Panc1 (cell line): Measurements from ENCODE around the gene ZNF175. TPM values are rescaled to one million over a fixed set of nuclear protein-coding genes. Genes with fewer than 3 reads are reported as not detected.

ENCODE experiments used
- ATAC-seq: fragments of 200-7000 bp; cut with Tn5 transposase; 2 replicates; pipeline ENCODE4 v1.9.1; 2020; ENCODE audit warnings: mild to moderate bottlenecking, moderate library complexity
- BruUV-seq: library from RNA; stranded (reverse); fragments of 400-500 nt; replicated peaks from 2 replicates; lab custom pipeline; 2021; lab: Mats Ljungman, UMichigan
- CTCF ChIA-PET: fragments of 300-600 bp; sonication (Branson Sonifier 250); formaldehyde crosslinking; loops from one replicate; lab custom pipeline; 2022; ENCODE audit warnings: antibody characterized with exemption; lab: Charles Lee
- POLR2A ChIA-PET: fragments of 300-600 bp; sonication (Branson Sonifier 250); formaldehyde crosslinking; loops from one replicate; lab custom pipeline; 2022; ENCODE audit warnings: antibody characterized with exemption; lab: Charles Lee
- DNase-seq: peaks from one replicate; pipeline ENCODE4 v3.0.0-alpha.2; 2010; ENCODE audit warnings: low read depth, low spot score
- H3K27ac ChIP-seq: 2 replicates; pipeline ENCODE4 v1.5.1; 2011; ENCODE audit warnings: mild to moderate bottlenecking, low read length, inconsistent platforms
- H3K27me3 ChIP-seq: fragments of 200-500 bp; sonication (Bioruptor generic); 2 replicates; pipeline ENCODE4 v1.6.0; 2014; ENCODE audit warnings: low read length, inconsistent platforms; ENCODE audit not compliant: control insufficient read depth, insufficient read depth
- H3K36me3 ChIP-seq: fragments of 200-500 bp; sonication (Bioruptor generic); 2 replicates; pipeline ENCODE4 v1.5.1; 2014; ENCODE audit warnings: inconsistent platforms, mild to moderate bottlenecking, low read length, moderate library complexity; ENCODE audit not compliant: control insufficient read depth, insufficient read depth
- H3K4me1 ChIP-seq: 2 replicates; pipeline ENCODE4 v1.5.1; 2011; ENCODE audit warnings: inconsistent platforms, mild to moderate bottlenecking, low read length, moderate library complexity; ENCODE audit not compliant: control insufficient read depth, insufficient read depth
- H3K4me3 ChIP-seq, 2 experiments: 2 replicates each; pipeline ENCODE4 v1.5.1; 2011 to 2012; ENCODE audit warnings: low read depth in 2 of 2, low read length in 2 of 2, mild to moderate bottlenecking in 2 of 2, inconsistent platforms in 1 of 2, moderate library complexity in 1 of 2
- H3K9me3 ChIP-seq: fragments of 200-500 bp; sonication (Bioruptor generic); 2 replicates; pipeline ENCODE4 v1.5.1; 2014; ENCODE audit warnings: low read depth, mild to moderate bottlenecking, inconsistent platforms, low read length, moderate library complexity; ENCODE audit not compliant: control insufficient read depth, insufficient read depth
- CTCF ChIP-seq: fragments of 450-650 bp; IDR thresholded peaks from 2 replicates; pipeline ENCODE4 v1.5.1; 2017; ENCODE audit warnings: mild to moderate bottlenecking
- POLR2AphosphoS5 ChIP-seq: IDR thresholded peaks from 2 replicates; pipeline ENCODE4 v1.6.1; 2012; ENCODE audit warnings: mild to moderate bottlenecking, low read depth, low read length, moderate library complexity
- REST ChIP-seq, 2 experiments: IDR thresholded peaks; 2 replicates each; pipeline ENCODE4 v1.6.1; 2011 to 2012; ENCODE audit warnings: low read depth in 2 of 2, control low read depth in 1 of 2, low read length in 1 of 2, mild to moderate bottlenecking in 1 of 2, moderate library complexity in 1 of 2; ENCODE audit not compliant: insufficient read depth in 1 of 2
- SIN3A ChIP-seq: IDR thresholded peaks from 2 replicates; pipeline ENCODE4 v1.6.1; 2012; ENCODE audit warnings: low read depth, mild to moderate bottlenecking, low read length, moderate library complexity, borderline replicate concordance; ENCODE audit not compliant: insufficient read depth
- TCF7L2 ChIP-seq: IDR thresholded peaks from 2 replicates; pipeline ENCODE4 v1.6.1; 2011; ENCODE audit warnings: mild to moderate bottlenecking, low read depth, low read length, inconsistent platforms
- in situ Hi-C: cut with HindIII; loops from 2 replicates; pipeline ENCODE4 v1.10.0; 2016; ENCODE audit warnings: low sequenced_read_pairs, low pct_unique_long_range_greater_than_20kb
- intact Hi-C: fragments of 100-400 bp; cut with micrococcal nuclease; formaldehyde crosslinking; loops from one replicate; pipeline ENCODE4 v1.10.0; 2022; ENCODE audit not compliant: unreplicated experiment
- total RNA-seq: library from RNA; stranded (reverse); gene quantifications from one replicate; pipeline ENCODE4 v1.2.1, GENCODE V29; 2021; ENCODE audit not compliant: unreplicated experiment

Gene ZNF175
- total RNA-seq, 1 experiment from 2014 or later: 7.3 TPM

- Histone ChIP-seq H3K36me3 (no peaks in the 10 kb centered on the region; the same call in 1 of the 2 replicates), H3K4me3 (no peak overlapping the region), H3K4me1 (no peaks in the 10 kb centered on the region), H3K27ac (no peak overlapping the region), H3K9me3 (peaks cover 33% of the 10 kb centered on the region), H3K27me3 (no peaks in the 10 kb centered on the region)
- intact Hi-C loops: no loop called here
- ATAC-seq: no peak
- no peak for DNase-seq
- no peak for TF ChIP-seq REST (IDR thresholded peaks at IDR 0.05; ENCODE audit: insufficient read depth in 1 of 2, low read depth in 2 of 2, low read length in 1 of 2)
- no peak for TF ChIP-seq CTCF
- no peak for TF ChIP-seq SIN3A
- no peak for TF ChIP-seq POLR2AphosphoS5
- no peak for TF ChIP-seq TCF7L2
- ChIA-PET CTCF (no interaction called here), POLR2A (no interaction called here)
- no TSS peak for BruUV-seq
- in situ Hi-C loops: no loop called here
Observed at GRCh38 chr19:51586103-51586728, 15.1 kb downstream of the ZNF175 start.

GRCh38 chr19:51586799-51587198, 15.7 kb downstream of the ZNF175 start:
- Histone ChIP-seq H3K4me3 (no peak overlapping the region), H3K9me3 (peaks cover 33% of the 10 kb centered on the region), H3K27ac (no peak overlapping the region), H3K4me1 (no peaks in the 10 kb centered on the region), H3K27me3 (no peaks in the 10 kb centered on the region), H3K36me3 (no peaks in the 10 kb centered on the region; the same call in 1 of the 2 replicates)
- CTCF ChIA-PET: no interaction called here
- TF ChIP-seq POLR2AphosphoS5 (no peak), REST (IDR thresholded peaks at IDR 0.05; ENCODE audit: insufficient read depth in 1 of 2, low read depth in 2 of 2, low read length in 1 of 2) (no peak), TCF7L2 (no peak), CTCF (no peak), SIN3A (no peak)
- POLR2A ChIA-PET: no interaction called here
- no peak for DNase-seq
- in situ Hi-C loops (no loop called here), intact Hi-C loops (no loop called here)
- BruUV-seq: no TSS peak
- ATAC-seq: no peak
